Fibroblast of peridontal ligament (primary cell): ENCODE measurements around the gene ERICH2.

Source experiments
- DNase-seq: peaks from one replicate; pipeline ENCODE4 v3.0.0-alpha.2; 2010; ENCODE audit errors: extremely low read depth

ERICH2 gene

GRCh38 chr2:170842785-170843184 lies 72.6 kb downstream of the ERICH2 start:
- no peak for DNase-seq

GRCh38 chr2:170843656-170844055 lies 73.5 kb downstream of the ERICH2 start:
- peak; percentile 47 for DNase-seq

GRCh38 chr2:170845343-170845742 lies 75.2 kb downstream of the ERICH2 start:
- no peak for DNase-seq

GRCh38 chr2:170846314-170846713 lies 76.1 kb downstream of the ERICH2 start:
- no peak for DNase-seq

- no peak for DNase-seq
These were observed 77.5 kb downstream of the ERICH2 start for GRCh38 chr2:170847716-170848115.
